ENCODE results near the gene ZER1.

Gene ZER1

GRCh38 chr9:128750926-128751595, 20.7 kb downstream of the ZER1 start:
- H3K4me2 ChIP-seq (ENCODE audit: low read depth, low read length, poor library complexity, severe bottlenecking) = no peak overlapping the region
- TF ChIP-seq EZH2phosphoT487 (conservative IDR thresholded peaks at IDR 0.05; ENCODE audit: low read length) = no peak
- no peak for TF ChIP-seq CTCF (IDR thresholded peaks at IDR 0.05; ENCODE audit: insufficient read depth, low read length, poor library complexity, severe bottlenecking)
- H3K4me3 ChIP-seq (ENCODE audit: insufficient read depth, low read length, poor library complexity, severe bottlenecking) = no peak overlapping the region
- H3K9me2 ChIP-seq (replicated peaks; ENCODE audit: insufficient read depth, low read length) = no peaks in the 10 kb centered on the region
- H3K9me3 ChIP-seq (ENCODE audit: insufficient read depth, low read length) = no peaks in the 10 kb centered on the region
- H3K27ac ChIP-seq (ENCODE audit: low read depth, low read length) = no peak overlapping the region
- no peaks in the 10 kb centered on the region for H3F3A ChIP-seq (ENCODE audit: insufficient read depth)
- H3K27me3 ChIP-seq (ENCODE audit: low read length) = no peaks in the 10 kb centered on the region
- H3K79me2 ChIP-seq (ENCODE audit: insufficient read depth, low read length) = no peaks in the 10 kb centered on the region
- no peaks in the 10 kb centered on the region for H3K36me3 ChIP-seq (ENCODE audit: low read length)
- no peak overlapping the region for H3K9ac ChIP-seq (ENCODE audit: low read length)
- H2AFZ ChIP-seq (ENCODE audit: low read depth, low read length, severe bottlenecking) = no peak overlapping the region
- H4K20me1 ChIP-seq (ENCODE audit: low read depth, low read length) = no peaks in the 10 kb centered on the region

GRCh38 chr9:128747241-128747640, 24.5 kb downstream of the ZER1 start:
- Histone ChIP-seq H4K20me1 (ENCODE audit: low read depth, low read length) (no peaks in the 10 kb centered on the region), H3K9me3 (ENCODE audit: insufficient read depth, low read length) (no peaks in the 10 kb centered on the region), H3K36me3 (ENCODE audit: low read length) (no peaks in the 10 kb centered on the region), H3K4me3 (ENCODE audit: insufficient read depth, low read length, poor library complexity, severe bottlenecking) (no peak overlapping the region), H3K79me2 (ENCODE audit: insufficient read depth, low read length) (no peaks in the 10 kb centered on the region), H3F3A (ENCODE audit: insufficient read depth) (no peaks in the 10 kb centered on the region), H3K4me2 (ENCODE audit: low read depth, low read length, poor library complexity, severe bottlenecking) (no peak overlapping the region), H3K9me2 (replicated peaks; ENCODE audit: insufficient read depth, low read length) (no peaks in the 10 kb centered on the region), H3K9ac (ENCODE audit: low read length) (no peak overlapping the region), H3K27ac (ENCODE audit: low read depth, low read length) (no peak overlapping the region), H2AFZ (ENCODE audit: low read depth, low read length, severe bottlenecking) (no peak overlapping the region), H3K27me3 (ENCODE audit: low read length) (no peaks in the 10 kb centered on the region)
- no peak for TF ChIP-seq CTCF (IDR thresholded peaks at IDR 0.05; ENCODE audit: insufficient read depth, low read length, poor library complexity, severe bottlenecking)
- no peak for TF ChIP-seq EZH2phosphoT487 (conservative IDR thresholded peaks at IDR 0.05; ENCODE audit: low read length)

- no peak overlapping the region for H3K4me3 ChIP-seq (ENCODE audit: insufficient read depth, low read length, poor library complexity, severe bottlenecking)
- H3K79me2 ChIP-seq (ENCODE audit: insufficient read depth, low read length) = no peaks in the 10 kb centered on the region
- H3K9me3 ChIP-seq (ENCODE audit: insufficient read depth, low read length) = no peaks in the 10 kb centered on the region
- no peaks in the 10 kb centered on the region for H3K36me3 ChIP-seq (ENCODE audit: low read length)
- H2AFZ ChIP-seq (ENCODE audit: low read depth, low read length, severe bottlenecking) = no peak overlapping the region
- TF ChIP-seq CTCF (IDR thresholded peaks at IDR 0.05; ENCODE audit: insufficient read depth, low read length, poor library complexity, severe bottlenecking) (no peak), EZH2phosphoT487 (conservative IDR thresholded peaks at IDR 0.05; ENCODE audit: low read length) (no peak)
- no peak overlapping the region for H3K4me2 ChIP-seq (ENCODE audit: low read depth, low read length, poor library complexity, severe bottlenecking)
- H3K27ac ChIP-seq (ENCODE audit: low read depth, low read length) = no peak overlapping the region
- H3K9me2 ChIP-seq (replicated peaks; ENCODE audit: insufficient read depth, low read length) = no peaks in the 10 kb centered on the region
- H3F3A ChIP-seq (ENCODE audit: insufficient read depth) = no peaks in the 10 kb centered on the region
- H3K9ac ChIP-seq (ENCODE audit: low read length) = no peak overlapping the region
- no peaks in the 10 kb centered on the region for H4K20me1 ChIP-seq (ENCODE audit: low read depth, low read length)
- H3K27me3 ChIP-seq (ENCODE audit: low read length) = no peaks in the 10 kb centered on the region
Measured at GRCh38 chr9:128743421-128743820, 28.3 kb downstream of the ZER1 start.

Measured in SU-DHL-6 (cell line).